Activated CD4-positive, alpha-beta T cell treated with anti-CD3 and anti-CD28 coated beads, Interleukin-2, amount 50 U/mL, for 1 hour (primary cell): Measurements from ENCODE around the gene SFR1.
A peak's percentile ranks its signal among the peaks of the same experiment; 100 is the strongest.

ENCODE experiments used
- DNase-seq: peaks from one replicate; pipeline ENCODE4 v3.0.0-alpha.2; 2020

Gene SFR1, protein sequence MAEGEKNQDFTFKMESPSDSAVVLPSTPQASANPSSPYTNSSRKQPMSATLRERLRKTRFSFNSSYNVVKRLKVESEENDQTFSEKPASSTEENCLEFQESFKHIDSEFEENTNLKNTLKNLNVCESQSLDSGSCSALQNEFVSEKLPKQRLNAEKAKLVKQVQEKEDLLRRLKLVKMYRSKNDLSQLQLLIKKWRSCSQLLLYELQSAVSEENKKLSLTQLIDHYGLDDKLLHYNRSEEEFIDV

DNA sequence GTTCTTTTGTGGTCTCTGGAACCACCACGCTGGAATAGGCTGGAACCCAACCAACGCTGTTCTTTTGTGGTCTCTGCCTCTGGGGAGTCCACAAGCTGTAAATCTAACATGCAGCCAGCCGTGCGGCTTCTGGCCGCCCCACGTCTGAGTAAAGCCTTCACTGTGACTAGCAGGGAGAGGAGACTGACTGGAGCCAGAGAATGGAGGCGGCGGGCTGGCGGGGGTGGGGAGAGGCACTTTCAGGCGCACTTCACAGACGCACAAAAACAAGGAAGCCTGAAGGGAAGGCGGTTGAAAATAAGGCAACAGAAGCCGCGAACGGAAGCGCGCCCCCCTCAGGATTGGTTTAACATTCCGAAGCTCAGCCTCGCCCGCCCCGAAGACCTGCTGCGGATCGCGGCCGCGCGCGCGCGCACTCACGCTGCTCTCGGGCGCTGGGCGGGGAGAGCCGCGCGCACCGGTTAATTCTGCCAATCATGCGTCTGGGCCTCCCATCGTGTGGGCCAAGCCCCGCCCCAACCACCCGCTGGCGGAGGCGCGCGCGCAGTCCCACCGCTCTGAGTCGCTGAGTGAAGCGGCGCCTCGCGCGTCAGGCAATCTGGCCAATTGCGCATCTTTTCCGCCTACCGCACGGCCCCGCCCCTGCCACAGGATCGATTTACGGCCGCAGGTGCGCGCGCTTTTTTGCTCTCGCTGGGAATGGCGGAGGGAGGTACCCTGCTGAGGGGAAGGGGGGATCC is at the start of gene SFR1:
TSS of gene SFR1 (plus strand) at position 687 of the 740 bp plus-strand sequence. CDS start at position 700, 13 bp downstream.
- peak; percentile 99 for DNase-seq

DNA sequence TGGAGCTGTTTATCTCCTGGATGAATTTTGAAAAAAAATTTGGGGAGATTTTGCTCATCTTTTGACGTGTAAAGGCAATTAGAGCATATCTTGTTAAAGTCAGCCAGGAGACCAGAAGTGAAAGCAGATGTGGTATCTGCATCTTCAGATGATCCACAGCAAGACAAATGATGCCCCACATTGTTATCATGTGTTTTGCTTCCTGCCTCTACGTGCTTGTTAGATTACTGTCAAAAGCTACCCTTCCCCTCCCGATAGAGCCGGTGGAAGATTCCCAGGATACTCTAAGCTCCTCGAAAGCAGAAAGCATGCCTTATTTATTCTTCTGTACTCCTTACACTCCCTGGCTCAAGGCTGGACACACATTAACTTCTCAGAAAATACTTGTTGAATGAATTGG is 49.2 kb upstream of the SFR1 start:
- DNase-seq = no peak

DNA sequence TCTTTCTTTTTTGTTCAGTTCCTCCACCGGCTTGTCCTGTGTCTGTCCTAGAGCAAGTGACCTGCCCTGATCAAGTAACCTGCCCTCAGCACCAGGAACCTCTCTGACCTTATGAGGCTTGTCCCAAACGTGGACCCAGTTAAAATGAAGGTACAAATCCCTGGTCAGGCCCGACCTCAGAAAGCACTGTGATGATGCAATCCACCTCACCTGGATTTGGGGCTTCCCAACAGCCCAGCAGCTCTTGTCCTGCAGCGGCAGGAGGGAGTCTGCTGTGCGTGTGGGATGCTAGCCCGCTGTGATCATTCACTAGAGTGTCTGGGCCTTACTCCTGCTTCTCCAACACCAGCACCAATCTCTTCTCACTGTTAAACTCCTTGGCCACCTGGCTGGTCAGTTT is 47.5 kb upstream of the SFR1 start:
- no peak for DNase-seq

DNA sequence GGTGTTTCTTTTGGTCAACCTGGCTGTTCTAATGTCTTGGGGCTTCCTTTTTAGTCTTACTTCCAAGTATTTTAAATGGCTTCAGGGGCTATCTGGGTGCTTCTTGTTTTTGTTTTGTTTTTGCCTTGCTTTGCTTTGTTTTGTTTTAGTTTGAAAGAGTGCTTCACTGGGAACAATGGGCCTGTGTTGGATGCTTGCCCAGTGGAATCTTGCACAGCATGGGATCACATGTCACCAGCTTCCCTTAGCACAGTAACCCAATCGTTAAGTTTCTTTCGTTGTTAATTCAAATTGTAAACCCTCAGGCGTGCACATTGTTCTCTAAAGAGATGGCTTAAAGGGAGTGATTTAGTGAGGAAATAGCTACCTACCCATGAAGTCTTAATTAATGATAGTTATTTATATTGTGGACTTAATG is 45.2 kb upstream of the SFR1 start:
- no peak for DNase-seq

DNA sequence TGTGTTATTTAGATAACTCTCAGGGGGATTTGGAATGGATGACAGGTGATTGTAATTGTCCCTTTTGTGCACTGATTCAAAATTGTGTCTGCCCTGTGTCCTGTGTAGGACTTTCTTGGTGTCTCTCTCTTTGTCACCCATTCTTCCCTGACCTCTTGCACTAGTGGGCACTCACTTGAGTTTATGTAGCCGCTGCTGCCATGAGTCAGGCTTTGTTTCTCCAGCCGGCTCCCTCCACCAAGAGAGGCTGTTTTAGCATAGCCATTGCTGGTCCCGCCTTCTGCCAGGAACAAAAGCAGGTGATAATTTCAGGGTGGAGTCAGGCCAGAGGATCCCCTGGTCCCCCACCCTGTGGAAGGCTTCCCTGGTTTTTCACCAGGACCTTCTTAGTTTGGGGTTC is 44.7 kb upstream of the SFR1 start:
- no peak for DNase-seq

DNA sequence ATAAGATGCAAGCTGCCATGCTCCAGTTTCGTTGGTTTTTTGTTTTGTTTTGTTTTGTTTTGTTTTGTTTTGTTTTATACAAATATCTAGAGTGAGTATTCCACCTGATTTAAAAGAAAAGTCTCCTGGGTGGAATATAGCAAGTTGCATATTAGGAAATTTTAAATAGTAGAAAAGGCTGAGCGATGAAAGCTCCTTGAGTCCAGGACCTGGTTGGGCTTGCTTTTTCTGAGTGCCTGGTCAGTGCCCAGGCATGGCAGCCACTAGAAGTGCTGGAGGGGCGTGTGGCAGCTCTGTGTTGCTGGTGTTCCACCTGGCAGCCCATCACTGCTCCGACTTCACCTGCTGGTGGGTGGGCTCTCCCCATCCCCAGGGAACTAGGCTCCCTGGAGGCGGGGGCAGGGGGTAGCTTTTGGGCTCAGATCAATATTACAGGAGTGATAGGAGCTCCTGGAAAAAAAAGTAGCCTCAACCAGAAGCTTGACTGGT is 44.3 kb upstream of the SFR1 start:
- DNase-seq = no peak

DNA sequence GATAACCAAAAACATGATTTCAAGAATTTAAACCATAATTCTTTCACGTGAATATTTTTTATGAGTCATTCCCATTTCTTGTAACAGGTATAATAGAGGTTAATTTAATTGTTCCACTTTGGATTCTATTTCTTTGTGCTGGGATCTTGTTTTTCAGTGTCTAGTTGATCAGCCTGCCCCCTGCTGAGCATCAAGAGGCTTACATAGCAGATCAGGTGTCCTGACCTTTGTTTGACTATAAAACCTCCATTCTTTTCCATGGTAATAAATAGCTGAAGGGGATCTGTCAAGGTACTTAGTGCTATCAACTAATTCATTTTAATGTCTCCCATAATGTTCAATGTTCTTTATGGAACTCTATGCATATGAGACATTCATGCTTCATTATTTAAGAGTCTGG is 41.2 kb upstream of the SFR1 start:
- DNase-seq = no peak

DNA sequence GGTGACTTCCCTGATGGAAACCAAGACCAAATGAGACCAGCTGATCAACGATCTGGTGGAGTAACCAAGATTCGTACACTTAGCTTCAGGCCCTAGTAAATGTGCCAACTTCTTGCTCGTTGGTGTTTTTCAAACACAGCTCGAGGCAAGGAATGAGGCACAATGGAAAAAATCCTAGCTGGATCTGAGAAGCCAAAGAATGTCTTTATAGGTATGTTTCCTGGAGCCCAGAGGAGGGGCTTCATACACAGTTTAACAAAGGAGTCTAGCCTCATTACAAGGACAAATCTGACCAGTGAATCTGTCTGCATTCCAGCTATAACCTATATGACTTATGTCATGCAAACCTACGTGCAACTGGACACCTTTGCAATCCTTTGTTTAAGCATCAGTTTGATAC is 40.0 kb upstream of the SFR1 start:
- no peak for DNase-seq

DNA sequence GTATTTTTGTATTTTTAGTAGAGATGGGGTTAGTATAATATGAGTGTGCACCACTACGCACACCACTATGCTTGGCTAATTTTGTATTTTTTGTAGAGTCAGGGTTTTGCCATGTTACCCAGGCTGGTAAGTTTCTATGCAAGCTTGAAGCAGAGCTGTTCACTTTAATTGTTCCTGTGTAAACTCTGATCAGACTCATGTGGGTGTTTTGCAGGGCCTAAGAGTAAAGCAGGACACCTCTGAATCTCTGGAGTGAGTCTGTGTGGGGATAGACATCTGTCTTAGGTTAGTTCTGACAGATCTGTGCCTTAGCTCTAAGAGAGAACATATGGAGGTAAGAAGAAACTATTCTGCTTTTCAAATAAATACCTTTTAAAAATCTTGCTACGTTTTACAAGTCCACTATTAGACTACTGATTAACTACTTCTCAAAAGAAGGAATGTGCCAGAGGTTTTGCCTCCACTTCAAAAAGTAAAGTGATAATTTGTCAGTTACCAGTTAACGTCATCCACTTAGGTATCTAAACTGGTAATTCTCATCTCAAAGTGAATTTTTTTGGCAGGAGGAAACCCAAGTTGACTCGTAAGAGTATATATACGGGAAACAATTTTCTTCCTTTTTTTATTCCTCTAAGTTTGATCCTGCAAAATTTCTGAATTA is 37.4 kb upstream of the SFR1 start:
- DNase-seq = no peak

DNA sequence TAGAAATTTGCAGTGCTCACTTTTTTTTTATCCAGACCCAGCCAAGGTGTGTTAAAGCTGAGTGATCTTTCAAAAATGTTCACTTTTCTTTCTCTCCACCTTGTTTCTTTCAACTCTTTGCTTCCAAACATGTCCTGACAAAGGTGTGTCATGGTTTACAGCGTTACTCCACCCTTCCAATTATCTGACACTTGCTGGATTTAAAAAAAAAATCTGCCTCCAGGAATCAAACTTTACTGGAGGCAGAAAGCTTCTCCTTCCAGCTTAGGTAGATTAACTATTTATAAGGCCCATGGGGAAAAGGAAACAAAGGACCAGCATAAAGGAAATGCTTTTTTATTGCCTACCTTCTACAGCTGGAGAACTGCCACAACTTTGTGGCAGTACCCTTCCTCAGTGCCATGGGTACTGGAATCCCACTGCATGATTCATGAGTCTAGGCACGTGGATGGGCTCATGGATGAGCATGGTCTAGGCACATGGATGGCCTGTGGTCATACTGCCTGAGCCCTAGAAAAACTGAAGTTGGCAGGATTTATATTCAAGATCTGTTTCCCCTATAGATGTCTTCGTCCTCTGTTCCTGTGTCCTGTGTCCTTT is 36.1 kb upstream of the SFR1 start, which contains the start of gene COL17A1:
TSS of gene COL17A1 (minus strand) at position 80 of the 600 bp plus-strand sequence. CDS start 5,207 bp downstream, outside the sequence.
- no peak for DNase-seq

DNA sequence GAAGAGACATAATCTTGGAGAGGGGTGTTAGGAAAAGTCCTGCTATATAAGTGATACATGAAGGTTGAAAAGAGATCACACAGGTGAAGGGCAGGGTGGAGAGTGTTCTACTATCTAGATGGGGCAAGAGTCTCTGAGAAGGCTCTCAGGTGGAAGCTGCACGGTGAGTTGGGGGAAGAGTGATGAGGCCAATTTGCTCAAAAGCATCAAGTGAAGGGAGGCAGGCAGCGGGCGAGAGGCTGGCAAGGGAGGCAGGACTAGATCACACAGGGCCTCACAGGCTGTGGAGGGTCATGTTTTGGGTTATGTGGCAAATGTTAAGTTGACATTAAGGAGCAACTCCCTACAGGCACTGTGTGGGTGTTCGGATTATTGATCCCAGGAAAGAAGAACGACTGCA is 33.7 kb upstream of the SFR1 start:
- no peak for DNase-seq

DNA sequence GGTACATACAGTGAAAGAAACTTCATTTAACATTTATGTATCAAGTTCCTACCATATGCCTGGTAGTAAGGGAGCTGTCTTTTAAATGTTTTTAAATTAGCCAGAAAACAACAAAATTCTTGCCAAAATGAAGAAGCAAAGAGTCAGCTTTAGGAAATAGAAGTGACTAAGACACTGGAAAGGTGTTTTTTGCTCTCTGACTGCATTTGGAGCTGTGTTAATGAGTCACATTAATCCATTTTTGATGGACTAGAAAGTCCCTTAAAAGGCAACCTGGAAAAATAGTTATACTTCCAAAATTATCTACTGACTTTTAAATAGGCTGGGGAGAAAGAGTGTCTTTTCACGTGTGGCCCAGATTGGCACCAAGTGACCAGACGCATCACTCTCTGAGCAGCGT is 32.4 kb upstream of the SFR1 start:
- DNase-seq = no peak

DNA sequence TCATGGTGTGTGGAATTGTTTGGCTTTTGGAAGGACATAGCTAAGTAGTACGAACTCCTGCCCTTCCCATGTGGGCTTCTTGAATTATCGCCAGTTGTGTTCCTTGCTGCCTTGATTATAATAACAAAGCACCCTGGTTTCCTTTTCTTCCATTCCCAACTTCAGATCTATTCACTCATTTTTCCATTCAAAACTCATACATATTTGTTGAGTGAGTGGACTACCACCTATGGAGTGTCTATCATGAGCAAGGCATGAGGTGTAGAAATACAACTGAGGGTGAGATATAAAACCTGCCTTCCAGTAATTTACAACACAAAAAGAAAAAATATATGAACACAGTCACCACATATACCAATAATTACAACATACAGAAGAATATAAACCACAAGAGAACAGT is 31.4 kb upstream of the SFR1 start:
- DNase-seq = no peak

DNA sequence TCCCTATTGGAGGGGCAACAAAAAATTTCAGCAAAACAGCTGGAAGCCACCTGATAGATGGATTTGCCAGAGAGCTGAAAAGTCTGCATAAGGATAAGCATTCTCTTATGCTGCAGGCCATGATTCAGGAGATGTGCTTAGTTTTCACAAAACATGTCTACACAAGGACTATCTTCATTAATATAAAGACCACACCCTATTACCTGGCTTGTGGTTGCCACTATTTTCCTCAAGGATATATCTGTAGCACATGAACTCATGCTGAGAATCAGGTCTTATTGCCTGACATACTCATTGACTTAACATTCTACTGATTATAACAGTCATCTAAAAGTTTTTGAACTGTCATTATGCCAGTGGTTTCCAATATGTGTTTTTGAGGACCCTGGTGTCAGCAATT is 29.2 kb upstream of the SFR1 start:
- no peak for DNase-seq

DNA sequence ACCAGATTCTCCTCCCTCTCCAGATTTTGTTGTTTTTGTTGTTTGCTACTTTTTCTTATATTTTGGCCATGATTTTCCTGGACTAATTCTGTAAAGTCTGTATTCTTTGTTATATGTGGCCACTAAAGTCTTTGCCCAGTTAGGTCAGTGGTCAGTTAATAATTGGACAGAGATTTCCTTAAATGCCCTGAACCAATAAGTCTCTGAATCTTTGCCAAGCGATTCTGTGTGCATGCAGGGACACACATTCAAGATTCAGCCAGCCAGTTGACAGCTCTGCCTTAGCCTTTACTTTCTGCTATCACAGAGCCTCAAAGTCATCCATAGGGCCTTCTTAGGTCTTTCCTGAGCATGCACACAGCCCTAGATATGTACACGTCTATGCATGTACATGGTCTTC is 25.3 kb upstream of the SFR1 start:
- no peak for DNase-seq

DNA sequence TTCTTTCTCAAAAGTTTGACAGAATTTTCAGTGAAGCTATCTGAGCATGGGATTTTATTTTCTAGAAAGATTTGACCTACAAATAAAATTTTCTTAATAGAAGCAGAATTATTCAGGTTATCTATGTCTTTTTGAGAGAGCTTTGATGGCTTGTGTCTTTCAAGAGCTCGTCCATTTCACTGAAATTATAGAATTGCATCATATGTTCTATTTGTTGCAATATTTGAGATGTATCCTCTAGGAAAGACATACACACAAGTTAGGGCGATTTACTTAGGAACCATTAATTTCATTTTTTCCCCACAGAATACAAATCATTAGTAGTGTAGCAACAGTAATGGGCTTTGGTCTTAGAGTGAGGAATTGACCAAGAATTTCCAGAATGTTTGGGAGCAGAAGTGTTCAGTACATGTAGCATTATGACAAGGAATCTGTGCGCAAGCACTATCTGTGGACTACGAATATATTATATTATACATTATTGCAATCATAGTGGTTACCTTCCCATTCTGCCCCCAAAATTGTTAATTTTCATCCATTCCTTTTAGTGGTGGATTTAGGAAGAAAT is 23.5 kb upstream of the SFR1 start:
- DNase-seq = no peak

DNA sequence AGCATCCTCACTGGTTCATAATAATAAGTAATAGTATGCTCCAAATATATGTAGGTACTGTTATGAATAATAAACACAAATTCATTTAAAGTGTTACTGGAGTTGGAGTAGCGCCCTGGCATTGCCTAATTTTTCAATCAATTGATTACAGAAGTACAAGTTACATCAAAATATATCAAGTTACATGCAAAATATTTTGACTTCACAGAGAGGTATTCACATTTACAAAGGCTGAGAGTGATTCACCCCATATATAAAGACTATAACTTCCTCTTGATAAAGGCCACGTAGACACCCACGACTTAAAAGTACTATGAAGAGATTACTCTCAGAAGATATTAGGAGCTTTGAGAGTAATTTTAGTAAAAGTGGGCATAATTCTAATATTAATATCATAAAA is 22.7 kb upstream of the SFR1 start:
- no peak for DNase-seq

DNA sequence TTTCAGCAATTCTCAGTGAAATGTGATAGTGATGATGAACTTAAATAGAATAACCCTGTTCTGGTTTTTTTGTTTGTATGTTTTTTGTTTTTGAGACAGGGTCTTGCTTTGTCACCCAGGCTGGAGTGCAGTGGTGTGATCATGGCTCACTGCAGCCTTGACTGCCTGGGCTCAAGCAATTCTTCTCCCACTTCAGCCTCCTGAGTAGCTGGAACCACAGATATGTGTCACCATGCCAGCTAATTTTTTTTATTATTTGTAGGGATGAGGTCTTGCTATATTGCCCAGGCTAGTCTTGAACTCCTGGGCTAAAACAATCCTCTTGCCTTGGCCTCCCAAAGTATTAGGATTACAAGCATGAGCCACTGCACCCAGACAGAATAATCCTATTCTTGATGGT is 22.0 kb upstream of the SFR1 start:
- DNase-seq = no peak

DNA sequence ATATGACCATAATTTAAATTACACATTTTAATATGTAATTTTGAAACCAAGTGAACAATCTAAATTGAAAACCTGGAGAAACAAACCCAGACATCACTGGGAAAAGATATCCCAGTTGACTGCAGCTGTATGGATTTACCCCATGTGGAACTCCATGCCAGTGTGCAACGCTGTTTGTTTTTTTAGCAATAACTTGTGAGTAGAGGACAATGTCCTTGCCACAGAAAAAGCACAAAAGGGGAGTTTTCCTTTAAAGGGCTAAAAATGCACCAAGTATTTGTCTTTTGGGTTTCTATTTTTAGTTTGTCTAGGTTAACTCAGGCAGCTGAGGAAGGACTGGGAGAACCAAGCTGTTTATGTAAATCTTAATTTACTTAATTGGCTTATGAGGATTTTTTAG is 21.2 kb upstream of the SFR1 start:
- no peak for DNase-seq

DNA sequence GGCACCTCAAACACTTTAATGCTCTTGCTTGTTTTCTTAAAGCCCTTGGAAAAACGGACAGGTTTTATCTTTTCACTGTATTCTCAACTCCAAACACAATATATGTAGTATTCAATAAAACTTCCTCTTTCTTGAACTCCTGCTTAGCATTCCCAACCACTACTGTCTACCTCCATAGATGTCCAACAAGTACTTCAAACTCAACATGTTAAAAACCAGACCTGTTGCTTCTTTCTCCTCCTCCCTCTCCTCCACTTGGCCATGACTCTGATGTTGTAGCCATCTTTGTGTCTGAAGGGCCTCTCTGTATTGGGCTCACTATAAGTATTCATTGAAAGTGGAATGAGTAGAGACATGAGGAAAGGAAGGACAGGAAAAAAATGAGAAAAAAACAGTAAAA is 20.1 kb upstream of the SFR1 start:
- no peak for DNase-seq

DNA sequence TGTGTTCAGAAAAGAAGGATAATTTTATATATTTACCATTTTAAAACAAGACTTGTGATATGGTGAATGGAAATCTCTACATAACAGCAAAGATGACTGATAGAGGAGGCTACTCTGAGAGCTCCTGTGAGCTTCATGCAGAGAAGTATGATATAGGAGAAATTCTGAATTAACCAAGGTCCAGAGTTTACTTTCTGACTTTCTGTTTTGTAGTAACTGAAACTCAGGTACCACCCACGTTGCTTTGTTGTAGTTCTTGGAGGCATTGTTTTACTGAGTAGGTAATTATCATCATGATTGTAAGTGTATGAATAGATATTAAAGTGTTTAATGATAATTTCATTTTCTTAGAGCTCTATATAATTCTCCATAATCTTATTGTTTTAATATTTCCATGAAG is 18.0 kb upstream of the SFR1 start:
- no peak for DNase-seq

DNA sequence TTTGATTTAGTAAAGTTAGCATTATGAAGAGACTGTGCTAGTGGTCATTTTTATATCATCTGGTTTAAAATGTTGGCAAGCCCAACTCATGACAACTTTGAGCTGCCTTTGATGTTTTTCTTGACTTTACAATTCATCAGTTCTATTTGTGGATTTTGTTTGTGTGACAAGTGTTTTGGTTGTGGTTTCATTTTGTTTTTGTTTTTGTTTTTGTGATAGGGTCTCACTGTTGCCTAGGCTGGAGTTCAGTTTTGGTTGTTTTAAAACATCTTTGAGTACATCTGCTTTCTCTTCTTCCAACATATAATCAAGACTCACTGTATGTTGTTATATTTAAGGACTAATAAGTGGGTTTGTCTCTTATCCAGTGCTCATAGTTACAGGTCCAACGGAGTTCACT is 17.6 kb upstream of the SFR1 start:
- DNase-seq = no peak

DNA sequence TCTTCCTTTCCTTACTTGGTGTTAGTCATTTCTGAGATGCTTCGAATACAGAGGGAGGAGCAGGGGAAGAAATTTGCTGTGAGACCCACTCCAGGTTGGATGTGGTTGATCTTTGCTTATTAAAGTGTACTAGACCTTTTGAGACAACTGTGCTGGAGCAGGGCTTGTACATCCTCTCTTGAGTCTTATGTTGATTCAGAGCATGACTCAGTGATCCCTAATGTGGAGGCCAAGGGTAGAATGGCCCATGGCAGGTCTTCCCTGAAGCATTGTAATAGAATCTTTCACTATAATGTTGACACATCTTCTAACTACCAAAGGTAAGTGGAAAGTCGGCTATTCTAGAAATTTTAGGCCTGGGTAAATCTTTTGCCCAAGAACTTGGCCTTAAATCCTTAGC is 17.0 kb upstream of the SFR1 start:
- no peak for DNase-seq
